Activated CD4-positive, alpha-beta T cell treated with anti-CD3 and anti-CD28 coated beads, Interleukin-2, amount 50 U/mL, for 4 hours (primary cell): ENCODE data around the gene CEP112.
"Not testable (repeated sequence)": the region's sequence is repeated elsewhere in the genome, so short reads cannot be mapped to it uniquely, and the experiment has no call there.

Experiments
- DNase-seq, 2 experiments: peaks; one replicate each; pipeline ENCODE4 v3.0.0-alpha.2; 2020

Gene CEP112

GRCh38 chr17:65756760-65757159, 435.2 kb downstream of the CEP112 start:
- DNase-seq: no peak

GRCh38 chr17:65755799-65756198, 436.1 kb downstream of the CEP112 start:
- DNase-seq: no peak

- no peak for DNase-seq
Observed at GRCh38 chr17:65754630-65755029, 437.3 kb downstream of the CEP112 start.

GRCh38 chr17:65754081-65754480, 437.9 kb downstream of the CEP112 start:
- no peak for DNase-seq

GRCh38 chr17:65753348-65753747, 438.6 kb downstream of the CEP112 start:
- no peak for DNase-seq

GRCh38 chr17:65751263-65751662, 440.7 kb downstream of the CEP112 start:
- no peak for DNase-seq

- peak; percentile 27 to 28 for DNase-seq
Observed at GRCh38 chr17:65750631-65751115, 441.3 kb downstream of the CEP112 start.

- no peak for DNase-seq
Observed at GRCh38 chr17:65750166-65750565, 441.8 kb downstream of the CEP112 start.

GRCh38 chr17:65749479-65749878, 442.5 kb downstream of the CEP112 start:
- DNase-seq: no peak

GRCh38 chr17:65745241-65745640, 446.7 kb downstream of the CEP112 start:
- no peak for DNase-seq

GRCh38 chr17:65743308-65743655, 448.7 kb downstream of the CEP112 start:
- no peak for DNase-seq

- no peak for DNase-seq
Observed at GRCh38 chr17:65742403-65743307, 449.3 kb downstream of the CEP112 start.

GRCh38 chr17:65741710-65742109, 450.2 kb downstream of the CEP112 start:
- DNase-seq: no peak

- no peak for DNase-seq
Observed at GRCh38 chr17:65739034-65739433, 452.9 kb downstream of the CEP112 start.

- DNase-seq: no peak
Observed at GRCh38 chr17:65737451-65737850, 454.5 kb downstream of the CEP112 start.

- DNase-seq: no peak
Observed at GRCh38 chr17:65733314-65733713, 458.6 kb downstream of the CEP112 start.

- not testable (repeated sequence) for DNase-seq
Observed at GRCh38 chr17:65732667-65733066, 459.3 kb downstream of the CEP112 start.

GRCh38 chr17:65730711-65731169, 461.2 kb downstream of the CEP112 start:
- no peak for DNase-seq

GRCh38 chr17:65729207-65729606, 462.7 kb downstream of the CEP112 start:
- DNase-seq: no peak

GRCh38 chr17:65727832-65728231, 464.1 kb downstream of the CEP112 start:
- no peak for DNase-seq

- DNase-seq: no peak
Observed at GRCh38 chr17:65727246-65727645, 464.7 kb downstream of the CEP112 start.

GRCh38 chr17:65723431-65724151, 468.3 kb downstream of the CEP112 start:
- no peak for DNase-seq

- DNase-seq: no peak
Observed at GRCh38 chr17:65718601-65719000, 473.3 kb downstream of the CEP112 start.
